Astrocyte (in vitro differentiated cells and primary cell): Measurements from ENCODE around the gene CELF2. TPM values are rescaled to one million over a fixed set of nuclear protein-coding genes. Genes with fewer than 3 reads are reported as not detected.
A peak's percentile ranks its signal among the peaks of the same experiment; 100 is the strongest.

Experiments
- DNase-seq: peaks from one replicate; pipeline ENCODE4 v3.0.0-alpha.2; 2010; ENCODE audit warnings: low read depth
- FAIRE-seq: peaks from 2 replicates; lab custom pipeline; 2011; peaks lifted over from hg19 to GRCh38; lab: Jason Lieb, UNC
- H2AFZ ChIP-seq: 2 replicates; pipeline ENCODE4 v1.6.0; 2012; ENCODE audit warnings: low read depth, low read length, inconsistent platforms
- H3K27ac ChIP-seq: 2 replicates; pipeline ENCODE4 v1.5.1; 2011; ENCODE audit warnings: low read depth, low read length, inconsistent platforms
- H3K27me3 ChIP-seq: 2 replicates; pipeline ENCODE4 v1.6.0; 2011; ENCODE audit warnings: low read length, inconsistent platforms; ENCODE audit not compliant: insufficient read depth
- H3K36me3 ChIP-seq: 2 replicates; pipeline ENCODE4 v1.5.1; 2011; ENCODE audit warnings: low read length, inconsistent platforms; ENCODE audit not compliant: insufficient read depth
- H3K4me1 ChIP-seq: 2 replicates; pipeline ENCODE4 v1.5.1; 2011; ENCODE audit warnings: low read length, inconsistent platforms; ENCODE audit not compliant: insufficient read depth
- H3K4me2 ChIP-seq: 2 replicates; pipeline ENCODE4 v1.6.0; 2012; ENCODE audit warnings: low read length, inconsistent platforms
- H3K4me3 ChIP-seq: 2 replicates; pipeline ENCODE4 v1.5.1; 2011; ENCODE audit warnings: low read depth, mild to moderate bottlenecking, low read length, inconsistent platforms; ENCODE audit not compliant: insufficient read depth
- H3K79me2 ChIP-seq: 2 replicates; pipeline ENCODE4 v1.6.0; 2012; ENCODE audit warnings: mild to moderate bottlenecking, low read length, inconsistent platforms; ENCODE audit not compliant: insufficient read depth
- H3K9ac ChIP-seq: 2 replicates; pipeline ENCODE4 v1.6.0; 2012; ENCODE audit warnings: mild to moderate bottlenecking, low read length, inconsistent platforms
- H3K9me3 ChIP-seq: 2 replicates; pipeline ENCODE4 v1.5.1; 2012; ENCODE audit warnings: low read depth, mild to moderate bottlenecking, low read length, inconsistent platforms; ENCODE audit not compliant: insufficient read depth
- H4K20me1 ChIP-seq: 2 replicates; pipeline ENCODE4 v1.6.0; 2012; ENCODE audit warnings: low read length, inconsistent platforms; ENCODE audit not compliant: insufficient read depth
- H3K27ac Mint-ChIP-seq: one replicate; pipeline ENCODE4 v1.8.0; 2021; ENCODE audit warnings: mild to moderate bottlenecking, mixed read lengths; ENCODE audit not compliant: unreplicated experiment
- H3K27me3 Mint-ChIP-seq: one replicate; pipeline ENCODE4 v1.8.0; 2021; ENCODE audit warnings: low read depth, mixed read lengths; ENCODE audit not compliant: unreplicated experiment
- H3K36me3 Mint-ChIP-seq: one replicate; pipeline ENCODE4 v1.8.0; 2021; ENCODE audit warnings: low read depth, mixed read lengths; ENCODE audit not compliant: unreplicated experiment
- H3K4me1 Mint-ChIP-seq: one replicate; pipeline ENCODE4 v1.8.0; 2021; ENCODE audit warnings: low read depth, mixed read lengths; ENCODE audit not compliant: unreplicated experiment
- H3K4me3 Mint-ChIP-seq: one replicate; pipeline ENCODE4 v1.8.0; 2021; ENCODE audit warnings: mild to moderate bottlenecking, moderate library complexity, mixed read lengths; ENCODE audit not compliant: unreplicated experiment
- H3K9me3 Mint-ChIP-seq: one replicate; pipeline ENCODE4 v1.8.0; 2021; ENCODE audit warnings: mild to moderate bottlenecking, mixed read lengths; ENCODE audit not compliant: unreplicated experiment
- CTCF ChIP-seq: IDR thresholded peaks from 2 replicates; pipeline ENCODE4 v1.5.1; 2011; ENCODE audit warnings: low read depth, mild to moderate bottlenecking, inconsistent platforms, low read length, moderate library complexity; ENCODE audit not compliant: insufficient read depth
- EZH2 ChIP-seq: IDR thresholded peaks from 2 replicates; pipeline ENCODE4 v1.6.1; 2012; ENCODE audit warnings: mild to moderate bottlenecking, low read length, inconsistent platforms; ENCODE audit not compliant: insufficient read depth
- total RNA-seq: library from RNA; stranded (reverse); gene quantifications from 2 replicates; pipeline ENCODE4 v1.2.1, GENCODE V29; 2021

Gene CELF2
- total RNA-seq, 1 donor from 2014 or later, result 76.1 TPM

- TF ChIP-seq EZH2 (no peak), CTCF (no peak)
- Histone ChIP-seq H3K4me2 (no peak overlapping the region), H3K9ac (no peak overlapping the region), H2AFZ (no peak overlapping the region), H3K27me3 (no peaks in the 10 kb centered on the region), H3K79me2 (no peaks in the 10 kb centered on the region), H3K4me1 (no peaks in the 10 kb centered on the region), H4K20me1 (no peaks in the 10 kb centered on the region), H3K27ac (no peak overlapping the region), H3K36me3 (no peaks in the 10 kb centered on the region), H3K4me3 (no peak overlapping the region), H3K9me3 (no peaks in the 10 kb centered on the region)
- H3K9me3 Mint-ChIP-seq, result no peaks in the 10 kb centered on the region
- FAIRE-seq (no peak), DNase-seq (peak; percentile 6)
- H3K27me3 Mint-ChIP-seq, result no peaks in the 10 kb centered on the region
- peaks cover 11% of the 10 kb centered on the region for H3K36me3 Mint-ChIP-seq
- H3K4me3 Mint-ChIP-seq, result no peak overlapping the region
- peaks cover 33% of the 10 kb centered on the region for H3K4me1 Mint-ChIP-seq
- H3K27ac Mint-ChIP-seq, result peak overlapping the region; percentile 48
Observed at GRCh38 chr10:11042357-11042756, 24.7 kb downstream of the CELF2 start.

GRCh38 chr10:11043039-11043438, 25.4 kb downstream of the CELF2 start:
- no peak for FAIRE-seq
- H3K27ac Mint-ChIP-seq, result peak overlapping the region; percentile 4
- H3K27me3 ChIP-seq, result no peaks in the 10 kb centered on the region
- no peaks in the 10 kb centered on the region for H3K4me1 ChIP-seq
- no peaks in the 10 kb centered on the region for H3K36me3 ChIP-seq
- H3K9me3 Mint-ChIP-seq, result no peaks in the 10 kb centered on the region
- no peak overlapping the region for H3K4me3 ChIP-seq
- H3K27ac ChIP-seq, result no peak overlapping the region
- H4K20me1 ChIP-seq, result no peaks in the 10 kb centered on the region
- H3K9ac ChIP-seq, result no peak overlapping the region
- DNase-seq, result no peak
- H2AFZ ChIP-seq, result no peak overlapping the region
- peaks cover 11% of the 10 kb centered on the region for H3K36me3 Mint-ChIP-seq
- no peak overlapping the region for H3K4me2 ChIP-seq
- H3K4me1 Mint-ChIP-seq, result peaks cover 34% of the 10 kb centered on the region
- no peaks in the 10 kb centered on the region for H3K79me2 ChIP-seq
- no peak for TF ChIP-seq EZH2
- no peak for TF ChIP-seq CTCF
- no peaks in the 10 kb centered on the region for H3K27me3 Mint-ChIP-seq
- H3K9me3 ChIP-seq, result no peaks in the 10 kb centered on the region
- H3K4me3 Mint-ChIP-seq, result no peak overlapping the region

GRCh38 chr10:11043446-11044127, 25.9 kb downstream of the CELF2 start:
- DNase-seq, result no peak
- Histone ChIP-seq H4K20me1 (no peaks in the 10 kb centered on the region), H3K27ac (no peak overlapping the region), H2AFZ (no peak overlapping the region), H3K9ac (no peak overlapping the region), H3K27me3 (no peaks in the 10 kb centered on the region), H3K4me3 (no peak overlapping the region), H3K36me3 (no peaks in the 10 kb centered on the region), H3K79me2 (no peaks in the 10 kb centered on the region), H3K9me3 (no peaks in the 10 kb centered on the region), H3K4me1 (no peaks in the 10 kb centered on the region), H3K4me2 (no peak overlapping the region)
- Mint-ChIP-seq H3K4me3 (no peak overlapping the region), H3K4me1 (peaks cover 31% of the 10 kb centered on the region), H3K27ac (peak overlapping the region; percentile 30), H3K27me3 (no peaks in the 10 kb centered on the region), H3K36me3 (peaks cover 11% of the 10 kb centered on the region), H3K9me3 (no peaks in the 10 kb centered on the region)
- no peak for FAIRE-seq
- TF ChIP-seq EZH2, result no peak
- TF ChIP-seq CTCF, result no peak
